NK-92 (cell line): ENCODE results near the gene PIGT.

Experiments used
- DNase-seq: peaks from one replicate; lab custom pipeline; 2025; ENCODE audit not compliant: unreplicated experiment; lab: John Stamatoyannopoulos, UW

Gene PIGT

DNA sequence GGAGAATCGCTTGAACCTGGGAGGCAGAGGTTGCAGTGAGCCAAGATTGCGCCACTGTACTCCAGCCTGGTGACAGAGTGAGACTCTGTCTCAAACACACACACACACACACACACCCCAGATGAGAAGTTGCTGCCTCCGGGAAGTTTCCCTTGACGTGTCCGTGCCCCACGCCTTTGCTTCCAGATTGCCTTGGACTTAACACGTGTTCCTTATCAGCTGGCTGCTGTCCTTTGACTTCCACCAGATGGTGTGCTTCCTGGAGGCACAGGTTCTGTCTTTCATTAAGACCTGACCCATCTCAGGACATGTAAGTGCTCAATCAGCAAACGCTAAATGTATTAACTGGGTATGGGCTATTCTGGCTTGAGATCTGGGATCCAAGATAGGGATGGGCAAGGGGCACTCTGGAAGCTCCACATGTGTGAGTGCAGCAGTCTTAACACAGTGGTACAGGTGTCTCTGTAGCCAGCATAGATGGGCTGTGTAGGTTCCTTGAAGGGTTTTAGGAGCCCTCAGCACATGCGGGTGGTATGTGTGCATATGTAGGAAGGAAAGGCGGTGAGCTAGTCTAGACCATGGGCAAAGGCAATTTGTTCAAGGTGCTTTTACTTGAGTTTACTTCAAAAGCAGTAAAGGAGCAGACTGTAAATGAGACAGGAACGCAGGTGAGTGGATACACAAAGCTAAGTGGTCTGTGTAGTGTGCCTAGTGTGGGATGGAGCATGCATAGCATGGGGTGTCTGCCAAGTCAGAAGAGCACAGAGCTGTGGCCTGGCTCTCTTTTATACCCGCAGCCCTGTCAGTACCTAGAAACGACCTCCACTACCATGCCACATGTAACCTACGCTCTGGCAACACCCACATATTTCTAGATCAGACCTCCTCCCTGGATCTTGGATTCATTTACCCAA, 11.6 kb downstream of the PIGT start:
- DNase-seq, result no peak

DNA sequence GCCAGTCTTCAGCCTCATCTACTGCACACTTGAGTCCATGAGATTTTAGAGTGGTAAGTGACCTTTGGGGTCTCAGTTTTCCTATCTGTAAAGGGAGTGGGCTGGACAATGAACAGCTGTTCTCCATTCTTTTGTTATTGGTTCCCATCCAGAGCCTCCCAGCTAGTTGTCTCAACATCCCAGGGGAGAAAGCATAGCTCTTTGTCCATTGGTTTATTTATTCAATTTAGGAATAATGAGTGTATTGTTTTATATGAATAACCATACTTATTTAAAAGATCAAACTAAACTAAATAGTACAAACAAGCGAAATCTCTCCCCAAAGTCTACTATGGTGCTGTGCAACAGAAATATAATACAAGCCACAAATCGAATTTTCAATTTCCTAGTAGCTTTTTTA, 13.7 kb downstream of the PIGT start:
- DNase-seq, result no peak

DNA sequence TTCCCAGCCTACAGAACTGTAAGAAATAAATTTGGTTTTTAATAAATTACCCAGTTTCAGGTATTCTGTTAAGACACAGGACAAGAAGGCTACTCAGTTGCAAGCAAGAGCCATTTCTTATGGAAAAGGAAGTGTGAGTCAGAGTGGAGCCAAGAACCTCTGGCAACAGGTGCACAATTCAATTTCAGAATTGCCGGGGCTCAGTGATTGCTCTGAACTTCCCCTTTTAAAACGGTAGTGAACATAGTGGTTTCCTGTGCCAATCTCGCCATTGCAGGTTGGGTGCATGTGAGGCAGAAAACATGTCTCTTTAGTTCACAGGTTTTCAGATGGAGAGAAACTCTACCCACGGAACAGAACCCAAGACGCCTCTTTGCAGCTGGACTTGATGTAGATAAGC, 16.4 kb downstream of the PIGT start:
- no peak for DNase-seq

GRCh38 chr20:45433316-45433715, 17.4 kb downstream of the PIGT start:
- DNase-seq, result no peak

GRCh38 chr20:45433976-45434375, 18.0 kb downstream of the PIGT start:
- DNase-seq, result no peak

DNA sequence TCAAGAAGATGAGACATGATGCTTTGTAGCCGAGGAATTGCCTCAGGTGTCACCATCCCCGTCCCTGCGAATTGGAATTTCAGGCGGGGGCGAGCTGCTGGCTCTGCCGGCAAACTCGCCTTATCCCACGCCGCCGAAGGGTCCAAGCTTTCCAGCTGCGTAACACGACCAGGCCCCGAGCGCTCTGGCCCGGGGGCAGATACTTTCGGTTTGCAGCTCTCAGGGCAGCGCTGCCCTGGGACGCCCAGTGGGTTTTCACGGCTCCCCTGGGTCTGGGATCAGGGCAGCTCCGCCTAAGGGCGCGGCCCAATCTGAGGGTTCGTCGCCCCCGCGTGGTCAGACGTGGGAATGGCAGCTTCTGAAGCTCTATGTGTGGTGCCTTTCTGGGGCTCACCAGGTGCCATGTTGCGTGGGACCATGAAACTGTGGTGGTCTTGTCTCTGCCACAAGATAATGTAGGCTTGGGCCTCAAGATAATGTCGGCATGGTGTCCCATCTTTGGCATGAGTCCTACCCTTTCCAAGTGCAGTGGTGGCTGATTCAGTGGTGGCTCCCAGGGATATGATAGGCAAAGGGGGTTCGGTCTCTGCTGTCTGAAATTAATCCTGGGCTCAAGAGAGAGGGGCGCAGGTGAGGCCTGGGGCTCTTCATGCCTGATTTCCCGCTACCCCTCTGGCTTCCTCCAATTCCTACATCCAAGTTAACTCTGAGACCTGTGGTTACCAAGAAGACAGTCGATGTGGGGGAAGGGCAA, 21.0 kb downstream of the PIGT start:
- peak; percentile 46 for DNase-seq

DNA sequence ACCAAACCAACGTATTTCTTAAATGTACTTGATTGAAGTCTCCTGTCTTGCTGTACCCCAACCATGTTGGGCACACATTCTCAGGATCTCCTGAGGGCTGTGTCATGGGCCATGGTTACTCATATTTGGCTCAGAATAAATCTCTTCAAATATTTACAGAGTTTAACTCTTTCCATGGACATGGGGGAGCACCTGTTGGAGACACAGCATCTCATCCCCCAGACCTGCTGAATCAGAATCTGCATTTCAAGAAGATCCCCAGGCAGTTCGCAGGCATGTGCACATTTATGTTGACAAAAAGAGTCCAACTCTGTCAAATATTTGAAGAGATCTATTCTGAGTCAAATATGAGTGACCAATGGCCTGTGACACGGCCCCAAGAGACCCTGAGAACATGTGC, 24.5 kb downstream of the PIGT start:
- DNase-seq, result no peak

DNA sequence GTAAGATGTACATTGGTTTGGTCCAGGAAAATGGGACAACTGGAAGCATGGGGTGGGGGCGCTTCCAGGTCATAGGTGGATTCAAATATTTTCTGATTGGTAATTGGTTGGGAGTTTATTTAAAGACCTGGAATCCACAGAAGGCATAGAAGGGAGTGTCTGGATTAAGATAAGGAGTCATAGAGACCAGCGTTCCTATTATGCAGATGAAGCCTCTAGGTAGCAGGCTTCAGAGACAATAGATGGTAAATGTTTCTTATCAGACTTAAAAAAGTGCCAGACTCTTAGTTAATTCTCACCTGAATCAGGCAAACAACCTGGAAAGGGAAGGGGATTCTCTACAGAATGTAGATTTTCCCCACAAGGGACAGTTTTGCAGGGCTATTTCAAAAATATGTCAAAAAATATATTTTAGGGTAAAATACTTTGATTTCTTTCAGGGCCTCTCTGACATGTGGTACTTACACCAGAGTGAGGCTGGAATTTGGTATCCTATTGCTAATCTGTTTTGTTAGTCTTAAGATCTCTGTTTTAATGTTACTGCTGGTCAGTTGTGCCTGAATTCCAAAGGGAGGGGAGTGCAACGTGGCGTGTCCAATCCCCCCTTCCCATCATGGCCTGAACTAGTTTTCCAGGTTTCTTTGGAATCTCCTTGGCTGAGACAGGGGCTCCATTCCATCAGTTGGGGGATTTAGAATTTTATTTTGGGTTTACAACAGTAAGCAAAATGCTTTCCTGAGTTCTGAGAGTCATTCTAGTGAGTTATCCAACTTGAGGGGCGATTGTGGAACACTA, 25.1 kb downstream of the PIGT start:
- DNase-seq, result no peak

GRCh38 chr20:45441746-45442145, 25.8 kb downstream of the PIGT start:
- no peak for DNase-seq

DNA sequence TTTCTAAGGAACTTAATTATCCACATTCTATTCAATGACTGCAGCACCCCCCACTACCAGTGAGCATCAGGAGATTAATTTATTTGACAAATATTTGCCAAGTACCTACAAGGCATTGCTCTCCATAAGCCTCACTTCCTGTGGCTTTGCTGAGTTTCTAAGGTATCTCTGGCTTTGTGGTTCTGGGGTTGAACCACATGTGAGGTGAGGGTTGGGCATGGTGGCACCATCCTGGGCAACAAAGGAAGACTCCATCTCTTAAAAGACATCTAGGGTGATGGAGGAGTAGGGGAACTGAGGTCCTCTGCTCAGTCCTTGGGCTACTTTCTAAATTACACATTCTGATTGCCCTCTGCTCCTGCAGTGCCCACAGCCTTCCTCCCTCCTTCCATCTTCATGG, 28.1 kb downstream of the PIGT start:
- DNase-seq, result no peak

GRCh38 chr20:45445805-45446562, 30.0 kb downstream of the PIGT start:
- no peak for DNase-seq

- DNase-seq, result no peak
Measured at GRCh38 chr20:45448270-45448669, 32.3 kb downstream of the PIGT start.

GRCh38 chr20:45449528-45449927, 33.6 kb downstream of the PIGT start:
- DNase-seq, result no peak

- no peak for DNase-seq
Measured at GRCh38 chr20:45450097-45450818, 34.3 kb downstream of the PIGT start.

DNA sequence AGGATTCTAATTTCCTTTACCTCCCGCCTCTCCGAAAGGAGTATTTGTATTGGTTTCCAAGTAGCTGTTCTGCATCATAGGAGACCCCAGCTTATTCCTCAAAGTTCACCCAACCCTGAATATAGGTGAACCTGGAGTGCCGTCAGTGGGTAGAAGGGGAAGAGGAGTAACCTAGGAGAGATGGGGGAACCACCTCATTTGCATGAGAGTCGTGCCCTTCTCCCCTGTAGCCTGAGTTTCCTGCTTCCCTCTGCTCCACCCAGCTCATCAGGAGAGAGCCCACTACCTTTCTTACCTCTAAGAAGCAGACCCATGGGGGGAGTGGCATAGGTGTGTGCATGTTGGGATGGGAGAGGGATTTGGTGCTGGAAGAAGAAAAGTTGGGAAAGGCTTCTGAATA, 36.3 kb downstream of the PIGT start:
- DNase-seq, result no peak

DNA sequence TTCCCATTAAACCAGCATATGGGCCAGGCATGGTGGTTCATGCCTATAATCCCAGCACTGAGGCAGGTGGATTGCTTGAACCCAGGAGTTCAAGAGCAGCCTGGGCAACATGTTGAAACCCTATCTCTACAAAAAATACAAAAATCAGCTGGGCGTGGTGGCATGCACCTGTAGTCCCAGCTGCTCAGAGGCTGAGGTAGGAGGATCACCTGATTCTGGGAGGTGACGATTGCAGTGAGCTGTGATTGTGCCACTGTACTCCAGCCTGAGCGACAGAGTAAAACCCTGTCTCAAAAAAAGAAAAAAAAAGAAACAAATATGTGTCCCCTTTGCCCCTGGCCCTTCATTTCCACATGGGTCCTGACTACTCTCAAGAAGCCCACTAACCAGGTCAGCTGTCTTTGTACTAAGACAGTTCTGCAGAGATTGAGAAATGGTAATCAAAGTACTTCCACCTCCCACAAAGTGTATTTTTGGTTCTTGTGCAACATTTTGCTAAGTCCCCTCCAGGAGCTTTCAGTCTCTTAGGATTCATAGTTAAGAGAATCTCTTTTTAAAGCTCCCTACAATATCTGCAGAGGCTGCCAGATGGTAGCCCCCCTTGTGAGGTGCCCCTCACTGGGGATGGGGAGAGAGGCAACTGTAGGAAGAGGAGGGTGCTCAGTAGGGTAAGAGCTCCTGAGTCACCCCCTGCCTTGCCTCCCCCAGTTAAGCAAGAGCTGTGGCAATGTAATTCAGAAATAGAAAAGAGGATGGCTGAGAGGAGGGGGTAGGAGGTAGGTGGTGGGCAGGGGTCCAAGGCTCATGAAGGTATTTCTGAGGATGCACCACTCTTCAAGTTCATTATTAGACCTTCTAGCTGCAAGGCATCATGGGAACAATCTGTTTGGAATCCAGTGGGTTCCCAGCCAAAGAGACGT, 37.1 kb downstream of the PIGT start:
- no peak for DNase-seq

DNA sequence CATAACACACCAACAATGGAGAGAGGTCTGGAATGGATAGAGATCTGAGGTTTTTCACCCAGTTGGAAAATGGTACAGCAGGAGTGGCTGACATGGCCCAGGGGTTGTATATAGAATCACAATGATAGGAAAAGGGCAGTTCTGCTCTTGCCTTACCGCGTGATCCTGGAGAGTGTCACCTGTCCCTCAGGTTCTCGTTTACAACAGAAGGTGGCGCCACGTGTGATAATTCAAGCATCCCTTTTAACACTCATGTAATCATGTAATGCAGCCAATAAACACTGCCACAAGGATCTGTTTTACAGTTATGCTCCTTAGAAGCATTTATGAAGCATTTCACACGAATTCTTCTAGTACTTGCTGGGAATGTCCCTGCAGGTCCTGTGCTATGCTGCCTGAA, 40.7 kb downstream of the PIGT start:
- DNase-seq, result no peak

DNA sequence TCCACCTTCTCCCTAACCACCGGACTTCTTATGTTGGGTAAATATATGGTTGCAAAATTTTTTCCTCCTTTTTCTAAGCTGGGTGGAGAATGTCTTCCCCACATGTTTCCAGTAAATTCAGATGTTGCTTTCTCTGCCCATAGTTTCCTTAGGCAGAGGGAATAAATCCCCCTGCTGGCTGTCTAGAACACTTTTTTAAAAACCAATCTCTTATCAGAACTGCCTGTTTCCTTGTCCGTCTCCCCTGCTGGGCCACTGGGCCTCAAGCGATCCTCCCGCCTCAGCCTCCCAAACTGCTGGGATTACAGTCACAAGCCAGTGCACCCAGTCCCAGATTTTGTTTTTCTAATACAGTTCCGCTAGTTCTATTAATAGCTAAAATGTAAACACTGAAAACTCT, 43.7 kb downstream of the PIGT start:
- DNase-seq, result no peak

DNA sequence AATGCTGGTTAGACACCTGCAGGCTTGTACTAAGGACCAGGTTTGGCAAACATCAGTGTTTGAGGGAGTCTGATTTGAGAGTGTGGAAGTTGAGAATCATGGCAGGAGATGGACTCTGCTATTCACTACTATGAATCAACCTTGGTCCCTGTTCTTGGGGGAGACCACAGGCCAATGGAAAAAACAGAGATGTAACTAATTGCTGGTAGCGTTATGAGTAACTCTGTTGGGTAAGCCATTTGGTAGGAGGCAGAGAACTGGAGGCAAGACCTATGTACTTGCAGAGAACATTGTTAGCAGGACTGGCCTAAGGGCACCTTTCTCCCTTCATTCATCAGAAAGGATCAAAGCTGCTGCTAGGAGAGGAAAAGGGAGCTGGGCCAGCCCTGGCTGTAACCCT, 45.3 kb downstream of the PIGT start:
- no peak for DNase-seq
